Measurements from ENCODE around the gene TP53BP1. TPM values are rescaled to one million over a fixed set of nuclear protein-coding genes. Genes with fewer than 3 reads are reported as not detected.

TP53BP1 gene
- total RNA-seq, 2 experiments from 2014 or later: 24.3 to 27.3 TPM

- peaks cover 5% of the 10 kb centered on the region for H3K4me1 Mint-ChIP-seq (ENCODE audit: low read depth)
- peaks cover 11% of the 10 kb centered on the region for H3K36me3 Mint-ChIP-seq (ENCODE audit: low read depth)
- H3K4me3 Mint-ChIP-seq: no peak overlapping the region
- H3K27me3 Mint-ChIP-seq (ENCODE audit: low read depth): no peaks in the 10 kb centered on the region
- no peak for DNase-seq
- ATAC-seq: no peak
- H3K9me3 Mint-ChIP-seq (ENCODE audit: insufficient read depth): no peaks in the 10 kb centered on the region
- H3K27ac Mint-ChIP-seq: no peak overlapping the region
- ChIA-PET CTCF (interaction anchor here (0.5 to 2.1 kb wide), 9 partner anchors 13 to 1192 kb away, joined by 3 to 14 read pairs (median 4); no protein-coding TSS in a partner anchor), POLR2A (no interaction called here)
These were observed 9.4 kb downstream of the TP53BP1 start for GRCh38 chr15:43483297-43484128.

- Mint-ChIP-seq H3K27ac (no peak overlapping the region), H3K36me3 (ENCODE audit: low read depth) (peaks cover 29% of the 10 kb centered on the region), H3K4me3 (no peak overlapping the region), H3K27me3 (ENCODE audit: low read depth) (no peaks in the 10 kb centered on the region), H3K4me1 (ENCODE audit: low read depth) (no peaks in the 10 kb centered on the region), H3K9me3 (ENCODE audit: insufficient read depth) (no peaks in the 10 kb centered on the region)
- DNase-seq (no peak), ATAC-seq (no peak)
- POLR2A ChIA-PET: interaction anchor here (0.6 kb wide), 1 partner anchor 68 kb away, joined by 3 read pairs; no protein-coding TSS in a partner anchor
- CTCF ChIA-PET: no interaction called here
These were observed 19.1 kb downstream of the TP53BP1 start for GRCh38 chr15:43473885-43474284.

- Mint-ChIP-seq H3K27me3 (ENCODE audit: low read depth) (no peaks in the 10 kb centered on the region), H3K9me3 (ENCODE audit: insufficient read depth) (no peaks in the 10 kb centered on the region), H3K36me3 (ENCODE audit: low read depth) (peaks cover 20% of the 10 kb centered on the region), H3K4me1 (ENCODE audit: low read depth) (no peaks in the 10 kb centered on the region), H3K27ac (no peak overlapping the region), H3K4me3 (no peak overlapping the region)
- ATAC-seq (no peak), DNase-seq (no peak)
- ChIA-PET POLR2A (no interaction called here), CTCF (interaction anchor here (0.8 to 1.7 kb wide), 2 partner anchors 31 to 42 kb away, joined by 4 to 5 read pairs; no protein-coding TSS in a partner anchor)
These were observed 21.0 kb downstream of the TP53BP1 start for GRCh38 chr15:43471975-43472374.

- ChIA-PET CTCF (interaction anchor here (1.1 kb wide), 2 partner anchors 14 to 44 kb away, joined by 4 read pairs; no protein-coding TSS in a partner anchor), POLR2A (no interaction called here)
- Mint-ChIP-seq H3K4me1 (ENCODE audit: low read depth) (no peaks in the 10 kb centered on the region), H3K27me3 (ENCODE audit: low read depth) (no peaks in the 10 kb centered on the region), H3K36me3 (ENCODE audit: low read depth) (peaks cover 15% of the 10 kb centered on the region), H3K9me3 (ENCODE audit: insufficient read depth) (no peaks in the 10 kb centered on the region), H3K27ac (no peak overlapping the region), H3K4me3 (no peak overlapping the region)
- ATAC-seq (no peak), DNase-seq (no peak)
These were observed 23.1 kb downstream of the TP53BP1 start for GRCh38 chr15:43469867-43470266.

- POLR2A ChIA-PET: no interaction called here
These were observed 27.9 kb downstream of the TP53BP1 start for GRCh38 chr15:43465100-43465499.

GRCh38 chr15:43463998-43464397 lies 29.0 kb downstream of the TP53BP1 start:
- H3K36me3 Mint-ChIP-seq (ENCODE audit: low read depth): peaks cover 6% of the 10 kb centered on the region
- ChIA-PET CTCF (no interaction called here), POLR2A (no interaction called here)
- H3K4me1 Mint-ChIP-seq (ENCODE audit: low read depth): no peaks in the 10 kb centered on the region
- ATAC-seq: no peak
- no peak overlapping the region for H3K4me3 Mint-ChIP-seq
- no peaks in the 10 kb centered on the region for H3K9me3 Mint-ChIP-seq (ENCODE audit: insufficient read depth)
- no peaks in the 10 kb centered on the region for H3K27me3 Mint-ChIP-seq (ENCODE audit: low read depth)
- H3K27ac Mint-ChIP-seq: no peak overlapping the region
- DNase-seq: no peak

More at GRCh38 chr15:43465100-43465499, 27.9 kb downstream of the TP53BP1 start:
- ATAC-seq: no peak
- Mint-ChIP-seq H3K9me3 (ENCODE audit: insufficient read depth) (no peaks in the 10 kb centered on the region), H3K4me3 (no peak overlapping the region), H3K27ac (no peak overlapping the region), H3K27me3 (ENCODE audit: low read depth) (no peaks in the 10 kb centered on the region), H3K4me1 (ENCODE audit: low read depth) (no peaks in the 10 kb centered on the region), H3K36me3 (ENCODE audit: low read depth) (peaks cover 9% of the 10 kb centered on the region)
- CTCF ChIA-PET: no interaction called here
- DNase-seq: no peak

- Mint-ChIP-seq H3K36me3 (ENCODE audit: low read depth) (peaks cover 6% of the 10 kb centered on the region), H3K27me3 (ENCODE audit: low read depth) (no peaks in the 10 kb centered on the region), H3K9me3 (ENCODE audit: insufficient read depth) (no peaks in the 10 kb centered on the region), H3K27ac (no peak overlapping the region), H3K4me3 (no peak overlapping the region), H3K4me1 (ENCODE audit: low read depth) (no peaks in the 10 kb centered on the region)
- ChIA-PET POLR2A (interaction anchor here (0.6 kb wide), 1 partner anchor 1494 kb away, joined by 3 read pairs; no protein-coding TSS in a partner anchor), CTCF (no interaction called here)
- ATAC-seq (no peak), DNase-seq (no peak)
These were observed 29.4 kb downstream of the TP53BP1 start for GRCh38 chr15:43463507-43463906.

- Mint-ChIP-seq H3K4me3 (no peak overlapping the region), H3K9me3 (ENCODE audit: insufficient read depth) (no peaks in the 10 kb centered on the region), H3K27ac (no peak overlapping the region), H3K4me1 (ENCODE audit: low read depth) (no peaks in the 10 kb centered on the region), H3K27me3 (ENCODE audit: low read depth) (no peaks in the 10 kb centered on the region), H3K36me3 (ENCODE audit: low read depth) (peaks cover 9% of the 10 kb centered on the region)
- ChIA-PET POLR2A (no interaction called here), CTCF (no interaction called here)
- ATAC-seq (no peak), DNase-seq (no peak)
These were observed 43.0 kb downstream of the TP53BP1 start for GRCh38 chr15:43449981-43450380.

GRCh38 chr15:43446344-43446743 lies 46.6 kb downstream of the TP53BP1 start:
- Mint-ChIP-seq H3K4me1 (ENCODE audit: low read depth) (peaks cover 3% of the 10 kb centered on the region), H3K36me3 (ENCODE audit: low read depth) (peaks cover 9% of the 10 kb centered on the region), H3K27ac (no peak overlapping the region), H3K4me3 (no peak overlapping the region), H3K9me3 (ENCODE audit: insufficient read depth) (no peaks in the 10 kb centered on the region), H3K27me3 (ENCODE audit: low read depth) (no peaks in the 10 kb centered on the region)
- ChIA-PET POLR2A (no interaction called here), CTCF (no interaction called here)
- DNase-seq: no peak
- no peak for ATAC-seq

GRCh38 chr15:43441316-43441715 lies 51.6 kb downstream of the TP53BP1 start:
- CTCF ChIA-PET: interaction anchor here (0.7 to 3.8 kb wide), 15 partner anchors 21 to 101 kb away, joined by 3 to 75 read pairs (median 4); no protein-coding TSS in a partner anchor
- Mint-ChIP-seq H3K27ac (peak overlapping the region; percentile 78), H3K36me3 (ENCODE audit: low read depth) (peaks cover 12% of the 10 kb centered on the region), H3K4me3 (no peak overlapping the region), H3K4me1 (ENCODE audit: low read depth) (peaks cover 10% of the 10 kb centered on the region), H3K27me3 (ENCODE audit: low read depth) (no peaks in the 10 kb centered on the region), H3K9me3 (ENCODE audit: insufficient read depth) (no peaks in the 10 kb centered on the region)
- DNase-seq (no peak), ATAC-seq (peak; percentile 75)
- POLR2A ChIA-PET: interaction anchor here (1.1 to 1.2 kb wide), 2 partner anchors 70 to 73 kb away, joined by 4 to 5 read pairs; no protein-coding TSS in a partner anchor

- ATAC-seq (peak; percentile 89), DNase-seq (peak; percentile 64)
- peaks cover 14% of the 10 kb centered on the region for H3K36me3 Mint-ChIP-seq (ENCODE audit: low read depth)
- ChIA-PET POLR2A (interaction anchor here (0.6 to 1.2 kb wide), 3 partner anchors 70 to 329 kb away, joined by 3 to 5 read pairs (median 4); no protein-coding TSS in a partner anchor), CTCF (interaction anchor here (0.7 to 3.8 kb wide), 15 partner anchors 21 to 102 kb away, joined by 3 to 75 read pairs (median 4); no protein-coding TSS in a partner anchor)
- H3K9me3 Mint-ChIP-seq (ENCODE audit: insufficient read depth): no peaks in the 10 kb centered on the region
- H3K27me3 Mint-ChIP-seq (ENCODE audit: low read depth): no peaks in the 10 kb centered on the region
- peaks cover 10% of the 10 kb centered on the region for H3K4me1 Mint-ChIP-seq (ENCODE audit: low read depth)
- H3K4me3 Mint-ChIP-seq: no peak overlapping the region
- peak overlapping the region; percentile 78 for H3K27ac Mint-ChIP-seq
These were observed 52.2 kb downstream of the TP53BP1 start for GRCh38 chr15:43440721-43441281.

GRCh38 chr15:43439268-43439667 lies 53.7 kb downstream of the TP53BP1 start:
- ChIA-PET POLR2A (no interaction called here), CTCF (interaction anchor here (1.6 to 3.8 kb wide), 3 partner anchors 32 to 73 kb away, joined by 3 to 75 read pairs (median 6); no protein-coding TSS in a partner anchor)
- Mint-ChIP-seq H3K27me3 (ENCODE audit: low read depth) (no peaks in the 10 kb centered on the region), H3K36me3 (ENCODE audit: low read depth) (peaks cover 9% of the 10 kb centered on the region), H3K4me3 (no peak overlapping the region), H3K27ac (no peak overlapping the region), H3K9me3 (ENCODE audit: insufficient read depth) (no peaks in the 10 kb centered on the region), H3K4me1 (ENCODE audit: low read depth) (peaks cover 10% of the 10 kb centered on the region)
- ATAC-seq (no peak), DNase-seq (no peak)
